HUES48 (cell line): ENCODE data around the gene TNFAIP2.

Source experiments
- H3K27ac ChIP-seq: one replicate; pipeline ENCODE4 v1.7.0; 2013; ENCODE audit warnings: low read depth, low read length, inconsistent platforms
- H3K27me3 ChIP-seq: 2 replicates; pipeline ENCODE4 v1.6.1; 2013; ENCODE audit warnings: mild to moderate bottlenecking, low read length; ENCODE audit not compliant: control insufficient read depth, insufficient read depth
- H3K36me3 ChIP-seq: 2 replicates; pipeline ENCODE4 v1.6.1; 2013; ENCODE audit warnings: low read length; ENCODE audit not compliant: control insufficient read depth, insufficient read depth
- H3K4me1 ChIP-seq: 2 replicates; pipeline ENCODE4 v1.6.1; 2013; ENCODE audit warnings: mild to moderate bottlenecking, low read length; ENCODE audit not compliant: control insufficient read depth, insufficient read depth
- H3K4me3 ChIP-seq: 2 replicates; pipeline ENCODE4 v1.5.1; 2013; ENCODE audit warnings: mild to moderate bottlenecking, low read depth, low read length
- H3K9ac ChIP-seq: 2 replicates; pipeline ENCODE4 v1.6.1; 2013; ENCODE audit warnings: mild to moderate bottlenecking, low read depth, low read length, moderate library complexity
- H3K9me3 ChIP-seq: 2 replicates; pipeline ENCODE4 v1.6.1; 2013; ENCODE audit warnings: low read length; ENCODE audit not compliant: control insufficient read depth, insufficient read depth

Gene TNFAIP2

GRCh38 chr14:103127356-103127755 lies 4.1 kb downstream of the TNFAIP2 start:
- H3K4me3 ChIP-seq = no peak overlapping the region; the same call in 1 of the 2 replicates
- H3K36me3 ChIP-seq = no peaks in the 10 kb centered on the region
- peaks cover 11% of the 10 kb centered on the region for H3K4me1 ChIP-seq
- no peaks in the 10 kb centered on the region for H3K9me3 ChIP-seq
- no peak overlapping the region for H3K9ac ChIP-seq
- H3K27me3 ChIP-seq = peaks cover 56% of the 10 kb centered on the region
- H3K27ac ChIP-seq = no peak overlapping the region

GRCh38 chr14:103127861-103128598 lies 4.8 kb downstream of the TNFAIP2 start:
- Histone ChIP-seq H3K27ac (no peak overlapping the region), H3K4me3 (no peak overlapping the region), H3K4me1 (peaks cover 6% of the 10 kb centered on the region; the same call in 1 of the 2 replicates), H3K9ac (no peak overlapping the region), H3K9me3 (no peaks in the 10 kb centered on the region), H3K36me3 (0 out of 2 replicates have a peak, but pooled peaks cover 3% of the 10 kb centered on the region), H3K27me3 (peaks cover 51% of the 10 kb centered on the region)

GRCh38 chr14:103128631-103129300 lies 5.5 kb downstream of the TNFAIP2 start:
- Histone ChIP-seq H3K9ac (no peak overlapping the region), H3K4me1 (peaks cover 6% of the 10 kb centered on the region; the same call in 1 of the 2 replicates), H3K4me3 (no peak overlapping the region)

GRCh38 chr14:103129301-103130016 lies 6.2 kb downstream of the TNFAIP2 start:
- Histone ChIP-seq H3K9ac (no peak overlapping the region), H3K27ac (no peak overlapping the region), H3K36me3 (0 out of 2 replicates have a peak, but pooled peaks cover 4% of the 10 kb centered on the region), H3K4me1 (peaks cover 4% of the 10 kb centered on the region; the same call in 1 of the 2 replicates), H3K9me3 (no peaks in the 10 kb centered on the region), H3K4me3 (no peak overlapping the region), H3K27me3 (peaks cover 39% of the 10 kb centered on the region)

More at GRCh38 chr14:103128631-103129300, 5.5 kb downstream of the TNFAIP2 start:
- H3K36me3 ChIP-seq = 0 out of 2 replicates have a peak, but pooled peaks cover 4% of the 10 kb centered on the region
- H3K9me3 ChIP-seq = no peaks in the 10 kb centered on the region
- H3K27me3 ChIP-seq = peaks cover 46% of the 10 kb centered on the region
- no peak overlapping the region for H3K27ac ChIP-seq

- no peak overlapping the region for H3K4me3 ChIP-seq
- 0 out of 2 replicates have a peak, but pooled peaks cover 4% of the 10 kb centered on the region for H3K36me3 ChIP-seq
- peaks cover 4% of the 10 kb centered on the region; the same call in 1 of the 2 replicates for H3K4me1 ChIP-seq
- no peak overlapping the region for H3K9ac ChIP-seq
- H3K27me3 ChIP-seq = peaks cover 33% of the 10 kb centered on the region
- H3K9me3 ChIP-seq = no peaks in the 10 kb centered on the region
- no peak overlapping the region for H3K27ac ChIP-seq
Observed at GRCh38 chr14:103130017-103130764, 6.9 kb downstream of the TNFAIP2 start.

GRCh38 chr14:103130965-103131364 lies 7.7 kb downstream of the TNFAIP2 start:
- Histone ChIP-seq H3K9me3 (no peaks in the 10 kb centered on the region), H3K9ac (no peak overlapping the region), H3K27ac (no peak overlapping the region), H3K4me1 (peaks cover 4% of the 10 kb centered on the region; the same call in 1 of the 2 replicates), H3K36me3 (0 out of 2 replicates have a peak, but pooled peaks cover 4% of the 10 kb centered on the region), H3K27me3 (peaks cover 25% of the 10 kb centered on the region), H3K4me3 (no peak overlapping the region)

GRCh38 chr14:103131580-103131979 lies 8.3 kb downstream of the TNFAIP2 start:
- no peak overlapping the region for H3K9ac ChIP-seq
- H3K4me3 ChIP-seq = no peak overlapping the region
- 0 out of 2 replicates have a peak, but pooled peaks cover 4% of the 10 kb centered on the region for H3K36me3 ChIP-seq
- peaks cover 2% of the 10 kb centered on the region; the same call in 1 of the 2 replicates for H3K4me1 ChIP-seq
- H3K9me3 ChIP-seq = no peaks in the 10 kb centered on the region
- peaks cover 19% of the 10 kb centered on the region for H3K27me3 ChIP-seq
- H3K27ac ChIP-seq = no peak overlapping the region

- H3K27ac ChIP-seq = no peak overlapping the region
- H3K36me3 ChIP-seq = 0 out of 2 replicates have a peak, but pooled peaks cover 4% of the 10 kb centered on the region
- no peaks in the 10 kb centered on the region for H3K9me3 ChIP-seq
- no peak overlapping the region for H3K4me3 ChIP-seq
- H3K27me3 ChIP-seq = peaks cover 13% of the 10 kb centered on the region
- no peak overlapping the region for H3K9ac ChIP-seq
- no peaks in the 10 kb centered on the region for H3K4me1 ChIP-seq
Observed at GRCh38 chr14:103132381-103133209, 9.3 kb downstream of the TNFAIP2 start.

- no peaks in the 10 kb centered on the region for H3K9me3 ChIP-seq
- no peak overlapping the region for H3K27ac ChIP-seq
- H3K4me1 ChIP-seq = no peaks in the 10 kb centered on the region; the same call in 1 of the 2 replicates
- no peak overlapping the region for H3K9ac ChIP-seq
- 0 out of 2 replicates have a peak, but pooled peaks cover 4% of the 10 kb centered on the region for H3K36me3 ChIP-seq
- H3K4me3 ChIP-seq = no peak overlapping the region
- H3K27me3 ChIP-seq = peaks cover 5% of the 10 kb centered on the region; the same call in 1 of the 2 replicates
Observed at GRCh38 chr14:103133210-103134140, 10.2 kb downstream of the TNFAIP2 start.
